H1 (cell line): ENCODE measurements around the gene UNC5B. TPM values are rescaled to one million over a fixed set of nuclear protein-coding genes. Genes with fewer than 3 reads are reported as not detected.

Source experiments
- CEBPB ChIP-seq: IDR thresholded peaks from 2 replicates; pipeline ENCODE4 v1.6.1; 2012; ENCODE audit warnings: low read depth, low read length
- SP2 ChIP-seq: IDR thresholded peaks from 2 replicates; pipeline ENCODE4 v1.6.1; 2012; ENCODE audit warnings: mild to moderate bottlenecking, low read length, inconsistent platforms
- TEAD4 ChIP-seq: IDR thresholded peaks from 2 replicates; pipeline ENCODE4 v1.6.1; 2012; ENCODE audit warnings: low read depth, low read length, inconsistent platforms, mixed read lengths
- polyA plus RNA-seq, 7 experiments: library from polyadenylated mRNA; depleted of rRNA in 3 of 7; stranded (reverse) in 5 of 7; unstranded in 2 of 7; fragments of >200 nt in 5 of 7; fragments of 200-250 nt in 2 of 7; gene quantifications; 1 replicate in 5 of 7; 2 replicates in 1 of 7; 4 replicates in 1 of 7; pipeline versions ENCODE4 v1.2.1 to v1.2.3, GENCODE V29; 2011 to 2013; ENCODE audit warnings: missing spikeins in 2 of 7, mixed read lengths in 2 of 7
- total RNA-seq: library from RNA; stranded (reverse); fragmentation: NEBNext Ultra II Directional; extraction: Animal tissue kit (Norgen Biotek cat#: 25700); gene quantifications from 2 replicates; pipeline ENCODE4 v1.2.1, GENCODE V29; 2021
- TF ChIP-seq, protein P1 (sequence below): IDR thresholded peaks from 2 replicates; pipeline ENCODE4 v1.6.1; 2012; ENCODE audit warnings: low read length, inconsistent platforms

The UNC5B gene
- total and polyA plus RNA-seq, 2 of the 8 experiments (the other 6 are each of a cell fraction or from before 2014, with no cell fraction given) = 27.9 to 31.8 TPM

DNA sequence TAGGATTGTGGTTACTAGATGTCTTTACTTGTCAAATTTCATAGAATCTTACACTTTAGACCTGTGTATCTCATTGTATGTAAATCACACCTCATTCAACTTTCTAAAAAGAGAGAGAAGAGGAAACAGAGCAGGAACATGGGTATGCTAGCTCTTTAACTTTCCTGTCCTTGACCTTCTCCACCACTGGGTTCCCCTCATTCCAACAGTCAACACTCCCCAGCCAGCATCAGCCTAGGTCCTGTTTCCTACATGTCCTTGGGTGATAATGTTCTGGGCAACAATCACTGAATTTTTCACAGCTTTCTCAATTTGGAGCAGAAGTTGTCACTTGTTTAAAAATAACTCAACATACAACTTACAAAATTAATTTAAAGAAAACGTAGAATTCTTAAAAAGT lies 9.2 kb upstream of the UNC5B start (continued):
- TF ChIP-seq TEAD4 (no peak), SP2 (no peak), CEBPB (no peak)
- TF ChIP-seq, protein P1, sequence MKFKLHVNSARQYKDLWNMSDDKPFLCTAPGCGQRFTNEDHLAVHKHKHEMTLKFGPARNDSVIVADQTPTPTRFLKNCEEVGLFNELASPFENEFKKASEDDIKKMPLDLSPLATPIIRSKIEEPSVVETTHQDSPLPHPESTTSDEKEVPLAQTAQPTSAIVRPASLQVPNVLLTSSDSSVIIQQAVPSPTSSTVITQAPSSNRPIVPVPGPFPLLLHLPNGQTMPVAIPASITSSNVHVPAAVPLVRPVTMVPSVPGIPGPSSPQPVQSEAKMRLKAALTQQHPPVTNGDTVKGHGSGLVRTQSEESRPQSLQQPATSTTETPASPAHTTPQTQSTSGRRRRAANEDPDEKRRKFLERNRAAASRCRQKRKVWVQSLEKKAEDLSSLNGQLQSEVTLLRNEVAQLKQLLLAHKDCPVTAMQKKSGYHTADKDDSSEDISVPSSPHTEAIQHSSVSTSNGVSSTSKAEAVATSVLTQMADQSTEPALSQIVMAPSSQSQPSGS = no peak
